ENCODE data around the gene RGS7BP.

RGS7BP gene

DNA sequence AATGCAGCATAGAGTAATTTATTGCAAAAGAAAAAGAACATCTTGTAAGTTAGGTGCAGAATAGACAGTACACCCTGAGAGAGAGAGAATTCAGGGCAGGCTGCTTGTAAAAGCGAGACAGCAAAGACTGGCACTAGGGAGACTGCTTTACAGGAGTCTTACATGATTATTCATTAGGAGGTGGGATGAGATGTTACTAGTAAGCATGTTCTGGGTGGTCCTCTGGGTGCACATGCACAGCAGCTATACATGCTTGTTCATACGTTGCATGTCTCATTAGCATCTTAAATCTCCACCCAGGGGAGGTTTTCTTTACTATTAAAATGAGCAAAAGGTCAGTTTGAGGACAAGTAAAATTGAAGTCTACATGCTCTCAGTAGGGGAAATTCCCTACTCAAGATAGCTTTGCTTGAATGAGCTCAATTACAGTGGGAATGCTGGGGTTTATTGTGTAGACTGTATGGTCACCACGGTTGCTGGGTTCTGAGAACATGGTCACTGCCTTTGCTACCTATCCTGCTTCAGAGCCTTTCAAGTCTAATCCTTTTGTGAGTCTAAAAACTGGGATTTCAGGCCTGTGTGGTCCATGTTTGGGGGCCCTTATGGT lies 60.6 kb downstream of the RGS7BP start:
- DNase-seq: no peak

DNA sequence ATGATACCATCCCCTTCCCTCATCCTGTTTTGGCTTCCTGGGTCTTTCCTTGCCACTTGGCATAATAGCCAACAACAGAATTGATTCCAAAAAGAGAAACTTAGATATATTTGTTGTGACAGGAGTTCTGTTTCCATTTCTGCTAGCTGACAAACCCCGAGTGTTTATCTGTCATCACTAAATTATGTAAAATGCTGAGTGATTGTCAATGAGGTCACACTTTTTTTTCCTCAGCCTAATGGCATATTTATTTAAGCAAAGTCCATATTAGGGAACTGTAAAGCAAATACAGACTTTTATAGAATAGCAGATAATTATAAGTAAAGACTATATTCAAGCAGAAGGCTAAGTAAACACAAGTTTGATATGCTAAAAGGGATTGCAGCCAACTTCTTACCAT lies 64.0 kb downstream of the RGS7BP start:
- no peak for DNase-seq

DNA sequence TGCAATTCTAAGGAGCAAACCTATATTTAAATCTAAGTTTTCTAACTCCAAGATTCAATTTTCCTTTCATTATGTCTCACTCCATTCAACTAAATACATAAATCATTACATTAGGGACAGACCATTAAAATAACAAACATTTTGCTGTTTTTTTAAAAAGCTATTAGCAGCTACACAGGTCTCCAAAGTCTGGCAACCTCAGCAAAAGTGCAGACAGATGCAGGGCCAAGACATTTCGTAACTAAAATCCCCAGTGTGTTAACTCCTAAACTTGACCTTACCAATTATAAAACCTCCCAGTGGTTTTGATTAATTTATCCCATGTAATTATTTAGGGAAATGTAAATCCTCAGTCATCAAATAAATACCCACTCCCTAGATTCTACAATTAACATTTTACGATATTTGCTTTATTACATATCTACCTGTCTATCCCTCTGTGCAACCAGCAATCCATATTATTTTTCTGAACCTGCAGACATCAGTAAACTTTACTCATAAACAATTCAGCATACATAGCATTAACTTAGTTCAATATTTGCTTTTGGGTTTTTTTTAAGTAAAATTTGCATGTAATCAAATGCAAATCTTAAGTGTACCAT lies 64.7 kb downstream of the RGS7BP start:
- DNase-seq: no peak

DNA sequence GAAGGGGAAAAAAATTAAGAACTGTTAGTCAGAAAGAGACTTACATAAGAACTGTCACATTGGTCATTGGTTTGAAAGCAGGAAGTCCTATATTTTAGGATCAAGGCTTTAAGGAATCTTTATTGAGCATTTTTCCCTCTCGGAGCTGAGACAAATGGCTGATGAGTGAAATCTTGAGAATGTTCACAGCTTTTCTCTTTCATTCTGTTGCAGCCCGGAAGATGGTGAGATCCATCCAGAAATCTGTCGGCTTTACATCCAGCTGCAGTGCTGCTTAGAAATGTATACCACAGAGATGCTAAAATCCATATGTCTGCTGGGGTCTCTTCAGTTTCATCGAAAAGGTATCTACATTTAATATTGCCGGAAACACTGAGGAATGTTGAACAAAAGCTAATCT lies 69.7 kb downstream of the RGS7BP start:
- DNase-seq: no peak

DNA sequence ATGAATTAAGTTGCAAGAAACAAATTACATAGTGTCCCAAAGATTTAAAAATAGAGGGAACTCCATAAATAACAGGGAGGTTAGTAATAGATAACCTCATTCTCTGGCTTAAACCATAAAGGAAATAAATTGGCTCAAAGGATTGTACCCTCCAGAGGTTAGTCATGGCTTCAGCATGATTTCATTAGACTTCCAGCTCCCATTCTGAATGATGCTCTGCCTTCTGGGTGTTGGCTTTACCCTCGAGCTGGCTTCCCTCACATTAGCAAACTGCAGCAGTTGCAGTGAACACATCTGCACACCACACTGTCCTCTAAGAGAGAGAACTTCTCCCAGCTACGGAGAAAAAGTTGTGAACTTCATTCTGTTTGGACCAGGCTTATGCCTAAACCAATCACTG lies 70.4 kb downstream of the RGS7BP start:
- no peak for DNase-seq

DNA sequence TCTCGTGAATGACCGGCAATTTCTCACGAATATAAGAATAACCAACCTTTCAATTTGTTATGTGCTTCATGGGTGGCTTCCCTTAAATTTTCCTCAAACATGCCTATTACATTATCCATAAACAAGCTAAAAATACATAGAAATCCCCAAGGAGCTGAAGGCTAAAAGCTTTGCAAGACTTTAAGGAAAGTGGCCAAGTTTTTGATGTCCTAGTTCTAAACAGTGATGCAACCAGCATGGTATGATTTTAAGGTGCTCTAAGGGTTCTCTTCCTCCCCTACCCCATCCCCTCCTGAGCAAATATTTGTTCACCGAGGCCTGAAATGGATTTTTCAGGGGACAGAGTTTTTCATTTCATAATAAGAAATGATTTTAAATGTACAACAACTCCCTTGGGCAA lies 79.8 kb downstream of the RGS7BP start:
- no peak for DNase-seq

DNA sequence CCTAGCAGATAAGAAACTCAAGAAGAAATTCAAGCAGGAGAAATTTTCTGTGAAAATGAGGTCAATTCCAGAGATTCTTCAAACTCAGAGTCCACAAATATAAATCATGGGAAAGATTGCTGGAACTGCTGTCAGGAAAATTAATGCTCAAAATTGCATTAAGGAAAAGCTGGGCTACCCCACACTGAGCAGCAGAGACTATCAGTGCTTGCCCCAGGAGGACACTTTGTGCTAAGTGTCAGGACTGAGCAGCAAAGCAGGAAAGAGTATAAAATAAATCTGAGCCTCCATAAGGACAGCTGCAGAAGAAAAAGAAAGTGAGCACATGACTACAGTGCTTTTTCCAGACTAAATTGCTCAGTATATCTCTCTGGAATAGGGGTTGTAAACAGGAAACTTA lies 81.6 kb downstream of the RGS7BP start:
- DNase-seq: no peak

DNA sequence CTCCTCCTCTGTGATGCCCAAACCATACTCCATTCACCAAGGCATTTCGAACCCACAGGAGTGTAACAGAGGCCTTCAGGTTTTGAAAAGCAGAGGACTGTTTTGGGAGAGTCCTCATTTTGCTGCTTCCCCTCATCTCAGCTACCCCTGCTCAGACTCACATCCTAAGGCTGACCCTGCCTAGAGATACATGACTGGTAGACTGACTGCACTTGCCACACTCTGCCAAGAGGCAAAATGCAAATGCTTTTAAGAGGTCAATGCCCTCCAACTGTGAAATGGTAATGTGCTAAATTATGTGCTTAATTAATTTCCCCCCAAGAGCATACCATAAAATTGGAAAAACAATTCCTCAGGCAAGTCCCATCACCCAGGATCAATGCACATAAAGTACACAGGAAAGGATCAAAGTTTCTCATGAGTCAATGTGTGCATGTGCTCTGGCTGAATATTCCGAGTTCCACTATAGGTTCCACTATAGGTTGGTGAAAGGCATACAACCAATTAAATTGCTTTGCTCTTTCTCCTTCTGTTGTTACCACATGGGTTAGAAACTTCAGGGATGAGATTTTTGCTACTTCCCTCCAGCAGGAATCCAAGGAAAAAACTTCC lies 87.0 kb downstream of the RGS7BP start:
- DNase-seq: no peak

DNA sequence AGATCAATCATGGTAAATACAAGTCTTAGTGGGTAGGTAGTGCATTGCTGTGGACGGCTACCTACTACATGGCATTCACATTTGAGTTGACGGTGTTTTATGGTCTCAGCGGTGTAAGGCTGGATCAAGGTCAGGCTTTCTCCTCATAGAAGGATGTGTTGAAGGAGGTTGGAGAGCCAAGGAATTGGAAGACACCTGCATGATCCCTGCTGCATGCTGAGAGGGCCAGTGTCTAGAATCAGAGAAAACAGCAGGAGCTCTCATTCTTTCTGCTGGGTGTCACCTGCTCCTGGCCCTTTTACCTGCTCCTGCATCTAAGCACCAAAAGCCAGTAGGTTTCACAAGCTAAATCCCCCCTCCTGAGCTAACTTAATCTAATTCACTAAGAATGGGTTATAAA lies 88.2 kb downstream of the RGS7BP start:
- no peak for DNase-seq

DNA sequence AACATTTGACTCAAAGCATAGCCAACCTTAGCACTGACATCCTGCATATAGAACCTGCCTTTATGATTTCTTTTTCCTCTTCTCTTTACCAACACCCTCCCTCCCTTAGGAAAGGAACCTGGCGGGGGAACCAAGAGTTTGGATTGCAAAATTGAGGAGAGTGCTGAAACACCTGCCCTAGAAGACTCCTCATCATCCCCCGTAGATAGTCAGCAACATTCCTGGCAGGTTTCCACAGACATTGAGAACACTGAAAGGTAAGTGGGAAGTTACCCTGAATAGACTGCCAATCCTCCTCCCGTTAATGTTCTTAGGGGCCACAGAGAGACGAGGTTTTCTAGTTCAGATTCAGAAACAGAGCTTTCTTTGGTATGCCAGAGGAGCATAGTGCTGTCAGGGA lies 88.8 kb downstream of the RGS7BP start:
- DNase-seq: no peak

DNA sequence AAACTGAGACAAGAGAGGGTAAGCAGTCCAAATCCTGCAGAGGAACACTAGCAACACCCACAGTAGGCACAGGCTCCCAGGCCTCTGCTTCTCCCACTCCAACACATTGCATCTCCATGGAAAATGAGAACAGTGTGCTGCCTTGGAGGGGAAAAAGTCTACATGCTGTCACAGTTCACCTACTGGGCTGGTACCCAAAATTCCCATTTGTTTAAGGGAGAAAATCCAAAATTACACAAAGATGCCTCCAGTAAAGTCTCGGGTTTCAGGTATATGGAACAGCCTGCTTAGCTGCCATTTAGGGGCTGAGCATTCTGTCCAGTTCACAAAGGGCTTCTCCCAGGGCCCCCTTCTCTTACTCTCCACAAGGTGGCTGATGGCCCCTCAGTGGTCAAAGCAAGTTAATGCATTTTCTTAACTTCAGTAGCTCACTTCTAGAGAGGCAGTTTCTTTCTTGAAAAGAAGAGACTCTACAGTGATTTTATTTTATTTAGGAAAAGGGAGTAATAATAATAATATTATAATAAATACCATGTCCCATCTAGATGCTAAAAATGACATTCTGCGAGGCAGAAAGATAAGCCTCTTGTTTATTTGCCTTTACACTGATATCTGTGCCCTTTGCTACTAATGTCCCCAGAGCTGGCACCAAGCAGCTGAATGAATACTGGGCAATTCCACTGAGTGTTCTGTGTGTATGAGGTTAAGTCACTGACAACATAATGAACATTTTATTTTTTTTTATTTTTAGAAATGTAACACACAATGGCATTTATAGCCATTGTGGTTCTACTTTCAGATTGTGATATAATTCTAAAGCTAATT lies 89.4 kb downstream of the RGS7BP start:
- no peak for DNase-seq

DNA sequence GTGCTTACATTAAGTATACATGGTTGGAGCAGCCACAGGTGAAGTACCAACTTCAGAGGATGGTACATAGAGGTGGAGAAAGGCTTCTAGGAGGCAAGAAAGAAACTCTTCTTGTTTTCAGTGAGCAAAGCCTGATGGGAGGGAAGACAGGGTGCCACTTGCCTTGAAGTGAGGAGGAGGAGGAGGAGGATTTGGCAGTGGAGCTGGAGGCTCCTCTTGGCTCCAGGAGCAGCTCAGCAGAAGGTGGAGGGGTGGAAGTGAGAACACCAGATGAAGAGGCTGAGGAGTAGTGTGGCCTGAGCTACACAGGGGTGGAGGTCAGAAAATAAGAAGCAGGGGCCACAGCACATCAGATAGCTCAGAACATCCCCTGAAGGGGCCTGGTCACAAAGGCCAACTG lies 93.4 kb downstream of the RGS7BP start:
- no peak for DNase-seq

DNA sequence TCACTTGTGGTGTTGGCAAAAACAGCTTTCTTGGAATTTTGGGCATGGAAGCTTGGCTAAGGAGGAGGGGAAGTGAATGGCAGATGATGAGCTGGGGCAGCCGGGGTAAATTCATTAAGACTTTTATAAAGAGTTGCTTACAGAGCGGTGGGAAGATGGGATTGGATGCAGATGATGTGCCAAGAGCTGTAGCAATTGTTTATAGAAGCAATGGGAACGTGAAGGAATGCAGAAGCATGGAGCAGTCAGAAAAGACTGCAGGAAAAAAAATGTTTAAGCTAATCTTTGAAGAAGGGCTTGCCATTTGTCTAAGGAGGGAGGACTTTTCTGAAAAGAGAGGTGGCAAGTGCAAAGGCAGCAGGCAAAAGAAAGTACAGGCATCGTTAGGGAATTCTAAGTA lies 97.9 kb downstream of the RGS7BP start:
- no peak for DNase-seq

DNA sequence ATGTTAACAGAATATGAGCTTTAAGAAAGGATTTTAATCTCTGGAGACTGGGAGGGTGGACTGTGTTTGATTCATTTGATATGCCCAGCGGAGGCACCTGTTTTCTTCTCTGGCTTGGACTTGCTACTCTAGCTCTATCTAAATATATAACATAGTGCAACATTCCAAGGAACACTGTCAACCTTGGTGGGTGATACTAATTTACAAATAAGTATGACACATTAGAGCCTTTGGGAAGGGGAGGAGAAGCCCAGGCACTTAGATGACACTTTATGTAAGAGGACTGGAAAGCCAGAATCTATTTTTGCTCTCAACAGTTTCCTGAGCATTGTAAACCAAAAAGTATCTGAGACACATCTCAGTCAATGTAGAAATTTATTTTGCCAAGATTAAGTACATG lies 101.1 kb downstream of the RGS7BP start:
- no peak for DNase-seq

DNA sequence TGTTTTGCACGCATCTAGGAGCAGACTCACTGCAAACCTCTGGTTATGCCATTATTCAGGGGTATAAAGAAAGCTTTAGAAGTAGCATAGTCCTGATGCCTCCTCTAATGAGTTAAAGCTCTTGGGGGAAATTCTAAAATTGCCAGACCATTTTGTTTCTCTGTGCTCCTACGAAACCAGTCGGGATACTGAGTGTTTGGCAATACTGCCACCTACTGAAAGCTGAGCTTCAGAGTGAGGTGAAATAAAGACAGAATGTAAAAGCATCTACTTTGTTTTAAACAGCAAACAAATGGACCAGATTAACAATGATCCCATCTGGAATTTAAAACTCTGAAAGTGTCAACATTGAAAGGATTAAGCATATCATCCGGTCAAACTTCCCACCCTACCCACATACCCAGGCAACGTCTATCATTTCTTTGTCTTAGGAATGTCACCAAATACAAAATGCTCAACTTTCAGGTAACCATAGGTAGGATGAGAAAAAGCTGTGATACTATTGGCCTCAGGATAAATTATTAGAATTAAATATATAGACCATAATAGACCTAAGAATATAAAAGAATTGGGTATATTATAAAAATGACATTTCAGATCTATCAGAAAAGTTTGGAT lies 106.6 kb downstream of the RGS7BP start:
- no peak for DNase-seq

DNA sequence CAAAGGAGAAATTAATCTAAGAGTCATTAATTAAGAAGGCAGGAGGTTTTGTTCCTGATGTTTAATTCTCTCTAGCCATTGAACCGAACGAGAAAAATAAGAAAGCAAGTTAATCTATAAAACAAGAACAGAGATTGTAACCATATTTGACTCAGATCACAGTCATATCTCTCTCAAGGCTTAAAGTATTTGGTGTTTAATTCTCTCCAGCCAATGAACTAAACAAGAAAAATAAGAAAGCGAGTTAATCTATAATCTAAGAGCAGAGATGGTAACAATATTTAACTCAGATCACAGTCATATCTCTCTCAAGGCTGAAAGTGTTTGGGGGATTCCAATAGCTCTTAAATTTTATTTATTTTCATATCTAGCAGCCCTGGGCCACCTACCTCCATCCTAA lies 110.1 kb downstream of the RGS7BP start:
- DNase-seq: no peak

DNA sequence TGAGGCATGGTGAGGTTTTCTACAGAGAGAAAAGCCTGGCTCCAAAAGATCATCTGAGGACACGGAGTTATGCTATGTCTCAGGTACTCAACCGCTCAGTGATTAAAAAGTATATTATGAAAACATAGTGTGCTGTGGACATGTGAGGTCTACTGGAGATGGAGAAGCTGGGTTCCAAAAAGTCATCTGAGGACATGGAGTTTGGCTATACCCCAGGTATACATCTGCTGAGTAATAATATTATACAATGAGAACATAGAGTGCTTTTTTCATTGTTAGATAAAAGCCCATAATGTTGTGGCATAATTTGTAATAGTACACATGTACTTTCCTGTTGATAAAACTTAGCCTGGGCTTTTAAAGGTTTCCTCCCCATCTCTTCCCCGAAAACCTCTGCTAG lies 113.8 kb downstream of the RGS7BP start:
- no peak for DNase-seq

DNA sequence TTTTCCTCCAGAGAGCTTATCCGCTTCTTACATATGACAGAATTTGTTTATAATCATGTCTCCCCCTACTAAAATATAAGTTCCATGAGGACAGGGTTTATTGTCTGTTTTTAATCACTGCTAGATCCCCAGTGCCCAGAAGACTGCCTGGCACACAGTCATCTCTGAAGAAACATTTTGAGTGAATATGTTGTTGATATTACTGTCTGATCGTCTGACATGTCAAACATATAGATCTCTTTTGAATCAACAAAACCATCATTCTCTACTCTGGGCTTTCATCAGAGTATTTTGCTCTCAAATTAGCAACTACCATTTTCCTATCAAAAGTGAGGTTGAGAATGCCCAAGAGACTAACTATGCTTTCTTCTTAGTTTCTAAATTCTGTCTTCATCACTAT lies 117.2 kb downstream of the RGS7BP start:
- no peak for DNase-seq

DNA sequence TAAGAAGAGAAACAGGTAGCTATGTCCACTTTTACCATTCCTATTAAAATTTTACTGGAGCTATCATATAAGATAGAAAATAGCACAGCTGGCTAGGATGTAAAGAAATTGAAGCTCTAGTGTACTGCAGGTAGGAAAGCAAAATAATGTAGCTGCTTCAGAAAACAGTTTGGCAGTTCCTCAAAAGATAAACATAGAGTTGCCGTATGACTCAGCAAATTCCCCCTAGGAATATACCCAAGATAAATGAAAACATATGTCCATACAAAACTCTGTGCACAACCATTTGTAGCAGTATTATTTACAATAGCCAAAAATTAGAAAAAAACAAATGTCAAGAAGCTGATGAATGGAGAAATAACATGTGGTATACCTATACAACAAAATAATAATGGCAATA lies 119.9 kb downstream of the RGS7BP start:
- DNase-seq: no peak

DNA sequence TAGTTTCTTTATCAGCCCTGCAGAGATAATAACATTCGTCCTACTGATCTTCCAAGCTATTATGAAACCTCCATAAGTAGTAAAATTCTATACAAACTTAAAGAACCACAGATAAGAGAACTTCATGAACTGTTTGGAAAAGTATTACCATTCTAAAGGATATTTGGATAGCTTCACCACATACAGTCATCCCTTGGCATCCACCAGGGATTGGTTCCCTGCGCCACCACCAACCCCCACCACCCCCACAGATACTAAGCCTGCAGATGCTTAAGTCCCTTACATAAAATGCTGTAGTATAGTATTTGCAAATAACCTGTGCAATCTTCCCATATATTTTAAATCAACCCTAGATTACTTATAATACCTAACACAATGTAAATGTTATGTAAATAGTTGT lies 123.1 kb downstream of the RGS7BP start:
- no peak for DNase-seq

DNA sequence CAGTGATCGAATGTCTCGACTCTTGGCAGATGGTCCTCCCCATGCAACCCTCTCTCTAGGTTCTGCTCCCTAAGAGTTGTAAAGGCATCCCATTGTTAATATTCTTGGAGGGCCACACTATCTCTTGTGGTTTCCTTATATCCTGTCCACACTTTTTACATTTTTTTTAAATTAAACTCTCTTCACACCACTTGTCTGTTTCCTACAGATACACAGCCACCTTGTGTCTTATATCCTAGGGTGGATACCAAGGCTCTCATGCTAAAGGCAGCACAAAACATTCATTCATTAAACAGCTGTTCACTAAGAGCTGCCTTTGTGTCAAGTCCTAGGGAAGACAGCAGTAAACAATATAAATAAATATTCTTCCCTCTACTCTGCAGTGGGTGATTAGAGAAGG lies 124.0 kb downstream of the RGS7BP start:
- DNase-seq: no peak

DNA sequence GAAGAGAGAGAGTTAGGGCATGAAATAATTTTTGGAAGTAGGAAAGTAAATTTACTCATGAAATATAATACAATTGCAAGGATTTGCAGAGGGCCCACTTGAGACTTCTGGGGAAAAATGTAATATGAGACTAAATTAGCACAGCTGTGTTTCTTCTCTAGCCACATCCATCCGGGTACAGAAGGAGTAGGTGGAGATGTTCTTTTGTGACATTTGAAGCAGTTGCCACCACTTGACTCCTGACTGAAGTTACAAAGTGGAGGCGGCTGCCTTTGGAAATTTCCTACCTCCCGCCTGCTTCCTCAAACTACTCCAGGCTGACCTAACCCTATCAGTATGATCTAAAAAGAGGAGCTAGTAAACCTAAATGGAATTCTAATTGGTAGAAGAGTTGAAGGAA lies 126.4 kb downstream of the RGS7BP start:
- DNase-seq: no peak

DNA sequence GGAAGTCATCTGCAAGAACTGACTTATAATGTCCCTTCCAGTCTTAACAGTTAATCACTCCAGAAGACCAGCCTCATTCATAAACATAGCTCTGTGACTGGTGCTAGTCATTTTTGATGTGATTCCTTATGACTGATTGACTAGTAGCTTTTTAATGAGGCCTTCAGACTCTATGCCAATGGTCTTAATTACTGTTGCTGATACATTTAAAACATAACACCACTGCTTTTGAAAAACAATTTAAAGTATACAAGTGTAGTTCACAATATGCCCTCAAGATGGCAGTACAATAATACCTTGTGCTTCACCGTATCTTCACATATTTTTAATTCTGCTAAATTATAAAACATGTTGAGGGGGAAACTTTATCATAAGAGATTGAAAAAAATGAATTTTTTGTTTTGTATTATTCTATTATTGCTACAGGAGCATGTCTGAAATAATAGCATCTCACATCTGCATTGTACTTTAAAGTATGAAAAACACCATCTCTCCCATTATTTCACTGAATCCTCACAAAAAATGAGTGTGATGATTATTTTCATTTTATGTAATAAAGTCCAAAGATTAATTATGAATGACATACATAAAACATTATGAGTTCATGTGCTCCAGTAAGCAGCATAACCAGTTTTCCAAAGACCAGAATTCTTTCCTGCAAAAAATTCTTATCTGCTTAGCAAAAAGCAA lies 129.3 kb downstream of the RGS7BP start:
- no peak for DNase-seq

Data from activated T-cell treated with anti-CD3 and anti-CD28 coated beads, Interleukin-2, amount 50 U/mL, for 48 hours (primary cell).